Astrocyte of the cerebellum (primary cell): ENCODE measurements around the gene TTLL8.

ENCODE experiments used
- DNase-seq: peaks from one replicate; pipeline ENCODE4 v3.0.0-alpha.2; 2011; ENCODE audit warnings: low read depth
- H3K4me3 ChIP-seq: 2 replicates; pipeline ENCODE4 v1.5.1; 2011; ENCODE audit warnings: mild to moderate bottlenecking, low read depth, low read length, moderate library complexity
- CTCF ChIP-seq: IDR thresholded peaks from 2 replicates; pipeline ENCODE4 v1.5.1; 2012; ENCODE audit warnings: low read length, low read depth, moderate library complexity, mild to moderate bottlenecking; ENCODE audit errors: missing control alignments
- in situ Hi-C: cut with HindIII; loops from 2 replicates; pipeline ENCODE4 v1.10.0; 2017; ENCODE audit warnings: low sequenced_read_pairs

The TTLL8 gene

DNA sequence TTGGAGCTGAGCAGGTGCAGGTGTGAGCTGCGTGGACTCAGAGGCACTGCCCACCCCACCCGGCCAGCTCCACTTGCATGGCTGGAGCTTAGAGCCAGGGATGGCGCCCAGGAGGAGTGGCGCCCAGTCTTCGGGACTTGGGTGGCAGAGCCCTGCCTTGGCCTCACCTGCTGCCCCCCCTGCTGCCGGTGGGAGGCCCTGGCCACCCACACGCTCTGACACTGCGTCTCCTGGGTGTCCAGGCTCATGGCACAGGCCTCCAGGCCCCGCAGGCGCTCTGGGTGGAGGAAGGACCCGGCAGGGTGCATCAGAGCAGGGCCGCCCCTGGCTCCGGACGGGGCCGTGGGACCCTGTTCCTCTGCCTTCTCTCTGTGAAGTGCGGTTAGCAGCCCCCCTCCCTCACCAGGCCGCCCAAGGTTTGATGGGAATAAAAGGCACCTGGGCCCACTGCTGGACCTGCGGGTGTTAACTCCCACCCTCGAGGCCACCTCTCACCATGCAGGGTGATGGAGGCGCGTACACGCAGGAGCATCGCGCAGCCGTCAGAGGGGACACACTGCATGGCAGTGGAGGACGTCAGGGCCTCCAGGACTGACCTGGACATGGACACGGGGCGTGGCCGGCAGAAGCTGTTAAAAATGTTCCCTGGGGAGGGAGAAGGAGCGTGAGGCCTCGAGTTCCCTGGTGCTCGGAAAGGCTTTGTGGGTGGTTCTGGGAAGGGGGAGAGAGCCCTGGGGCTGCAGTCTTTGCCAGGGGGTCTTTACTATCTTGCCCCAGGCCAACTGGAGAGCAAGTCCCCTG, 57.3 kb downstream of the TTLL8 start:
- DNase-seq, result no peak
- H3K4me3 ChIP-seq, result no peak overlapping the region
- in situ Hi-C loops, result no loop called here
- no peak for TF ChIP-seq CTCF

GRCh38 chr22:49999946-50000586, 58.0 kb downstream of the TTLL8 start:
- no peak for DNase-seq
- no peak for TF ChIP-seq CTCF
- H3K4me3 ChIP-seq, result no peak overlapping the region
- in situ Hi-C loops, result no loop called here

DNA sequence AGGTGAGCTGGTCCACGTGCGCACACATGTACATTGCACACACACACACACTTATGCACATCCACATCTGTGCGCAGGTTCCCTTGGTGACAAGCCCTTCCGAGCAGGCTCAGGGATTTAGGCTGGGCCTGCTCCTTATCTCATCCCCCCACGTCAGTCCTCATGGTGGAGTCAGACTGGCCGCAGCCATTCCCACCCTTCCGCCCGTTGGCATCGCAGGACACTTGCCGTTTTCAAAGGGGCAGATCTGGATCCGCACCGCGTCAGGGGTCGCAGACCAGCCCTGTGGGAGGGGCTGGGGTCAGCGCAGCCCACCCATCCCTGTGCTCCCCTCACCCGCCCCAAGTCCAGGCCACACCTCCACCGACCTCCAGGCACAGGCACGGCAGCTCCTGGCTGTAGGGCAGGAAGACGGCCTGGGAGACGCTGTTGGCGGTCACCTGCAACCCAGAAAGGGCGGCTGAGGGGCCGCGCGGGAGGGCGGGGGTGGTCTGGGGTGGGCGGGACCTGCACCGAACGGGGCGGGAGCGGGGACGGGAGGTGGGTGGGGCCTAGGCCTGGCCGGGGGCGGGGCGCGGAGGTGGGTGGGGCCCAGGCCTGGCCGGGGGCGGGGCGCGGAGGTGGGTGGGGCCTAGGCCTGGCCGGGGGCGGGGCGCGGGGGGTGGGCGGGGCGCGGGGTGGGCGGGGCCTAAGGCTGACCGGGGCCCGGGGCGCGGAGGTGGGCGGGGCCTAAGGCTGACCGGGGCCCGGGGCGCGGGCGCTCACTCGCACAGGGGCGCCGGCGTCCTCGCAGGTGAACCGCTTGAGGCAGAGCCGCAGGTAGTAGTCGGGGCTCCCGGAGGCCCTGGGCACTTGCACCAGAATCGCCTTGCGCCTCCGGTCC, 58.8 kb downstream of the TTLL8 start:
- in situ Hi-C loops, result no loop called here
- no peak for TF ChIP-seq CTCF
- no peak for DNase-seq
- H3K4me3 ChIP-seq, result no peak overlapping the region

GRCh38 chr22:49998718-49999062, 59.4 kb downstream of the TTLL8 start:
- no peak overlapping the region for H3K4me3 ChIP-seq
- DNase-seq, result no peak
- in situ Hi-C loops, result no loop called here
- TF ChIP-seq CTCF, result no peak

DNA sequence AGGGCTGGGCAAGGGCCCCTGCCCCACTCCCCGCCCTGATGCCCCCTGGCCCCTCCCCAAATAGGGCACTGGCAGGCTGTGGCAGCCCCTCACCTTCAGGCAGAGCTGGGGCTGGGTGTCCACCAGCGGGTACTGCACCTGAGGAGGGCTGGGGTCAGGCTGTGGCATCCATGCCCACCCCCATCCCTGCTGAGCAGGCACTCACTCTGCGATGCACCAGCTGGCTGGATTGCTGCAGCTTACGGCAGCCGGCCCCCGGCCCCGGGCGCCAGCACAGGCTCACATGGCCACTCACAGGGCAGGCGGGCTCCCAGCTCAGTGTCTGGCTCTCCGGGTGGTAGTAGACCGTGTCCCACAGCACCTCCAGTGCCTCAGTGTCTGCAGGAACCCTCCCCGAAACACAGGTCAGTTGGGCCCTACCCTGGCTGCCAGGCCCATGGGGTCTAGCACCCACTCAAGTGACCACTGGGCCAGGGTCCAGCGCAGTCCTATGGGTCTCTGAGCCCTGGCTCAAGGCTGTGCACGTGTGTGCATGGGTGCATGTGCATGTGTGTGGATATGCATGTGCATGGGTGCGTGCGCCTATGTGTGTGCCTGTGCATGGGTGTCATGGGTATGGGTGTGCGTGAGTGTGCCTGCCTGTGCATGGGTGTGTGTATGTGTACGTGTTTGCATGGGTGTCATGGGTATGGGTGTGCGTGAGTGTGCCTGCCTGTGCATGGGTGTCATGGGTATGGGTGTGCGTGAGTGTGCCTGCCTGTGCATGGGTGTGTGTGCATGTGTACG, 60.0 kb downstream of the TTLL8 start:
- H3K4me3 ChIP-seq, result no peak overlapping the region
- no peak for TF ChIP-seq CTCF
- in situ Hi-C loops, result no loop called here
- DNase-seq, result no peak

DNA sequence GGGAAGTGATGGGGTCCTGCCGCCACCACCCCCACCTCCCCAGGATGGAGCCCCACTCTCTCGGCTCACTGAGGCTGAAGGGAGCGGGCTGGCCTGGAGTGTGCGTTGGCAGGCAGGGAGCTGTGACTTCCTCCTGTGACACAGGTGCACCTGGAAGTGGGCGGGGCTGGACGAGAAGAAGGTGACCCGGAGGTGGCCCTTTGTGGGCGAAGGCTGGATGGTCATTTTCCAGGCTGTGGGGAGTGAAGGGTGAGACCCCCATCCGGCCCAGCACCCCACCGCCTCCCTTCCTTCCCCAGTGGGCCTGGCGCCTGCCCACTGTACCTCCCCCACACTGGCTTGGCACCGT, 60.9 kb downstream of the TTLL8 start:
- in situ Hi-C loops, result no loop called here
- no peak for TF ChIP-seq CTCF

More for the DNA sequence above, 60.9 kb downstream of the TTLL8 start:
- no peak overlapping the region for H3K4me3 ChIP-seq
- DNase-seq, result no peak
